K562 (cell line): Measurements from ENCODE around the gene MRPL10. TPM values are rescaled to one million over a fixed set of nuclear protein-coding genes. Genes with fewer than 3 reads are reported as not detected.
A peak's percentile ranks its signal among the peaks of the same experiment; 100 is the strongest.

Source experiments
- ATAC-seq: fragments of 200-7000 bp; cut with Tn5 transposase; 3 replicates; pipeline ENCODE4 v1.9.1; 2020; ENCODE audit warnings: moderate library complexity
- BruUV-seq: library from RNA; stranded (reverse); fragments of 400-500 nt; replicated peaks from 2 replicates; lab custom pipeline; 2021; lab: Mats Ljungman, UMichigan
- CTCF ChIA-PET: fragments of 300-600 bp; formaldehyde crosslinking; extraction: SDS; loops from one replicate; lab custom pipeline; 2021; ENCODE audit warnings: low intra/inter-chr PET ratio; lab: Yijun Ruan, JAX
- POLR2A ChIA-PET: fragments of 300-600, 350-650 bp; sonication (Branson Sonifier 250); formaldehyde crosslinking; extraction: SDS; loops from one replicate; lab custom pipeline; 2021; ENCODE audit warnings: antibody characterized with exemption, inconsistent platforms; lab: Yijun Ruan, JAX
- DNase-seq, 4 experiments: peaks; one replicate each; pipeline versions ENCODE4 v3.0.0 to v3.0.0-alpha.2; 2011 to 2018; ENCODE audit warnings: low spot score in 3 of 4, mixed read lengths in 3 of 4; ENCODE audit errors: extremely low read depth in 1 of 4
- FAIRE-seq: peaks from 2 replicates; lab custom pipeline; 2011; peaks lifted over from hg19 to GRCh38; lab: Jason Lieb, UNC
- H2AFZ ChIP-seq: 2 replicates; pipeline ENCODE4 v1.6.0; 2011; ENCODE audit warnings: low read depth, low read length, control low read depth, inconsistent platforms
- H3K27ac ChIP-seq: fragments of 200-600 bp; 3 replicates; pipeline ENCODE4 v1.8.0; 2011; ENCODE audit warnings: low read depth, mild to moderate bottlenecking, control low read depth, inconsistent platforms, low read length, moderate library complexity, mixed read lengths; ENCODE audit errors: extremely low read depth
- H3K27me3 ChIP-seq, 2 experiments: fragments of 300-600 bp in 1 of 2; 2 replicates in 1 of 2; 3 replicates in 1 of 2; pipeline versions ENCODE4 v1.6.0 to v1.8.0; 2011; ENCODE audit warnings: inconsistent platforms in 2 of 2, low read length in 2 of 2, mild to moderate bottlenecking in 1 of 2, mixed read lengths in 1 of 2, moderate library complexity in 1 of 2; ENCODE audit not compliant: control insufficient read depth in 2 of 2, insufficient read depth in 2 of 2
- H3K36me3 ChIP-seq: fragments of 300-600 bp; 3 replicates; pipeline ENCODE4 v1.8.0; 2011; ENCODE audit warnings: mild to moderate bottlenecking, low read length, inconsistent platforms; ENCODE audit not compliant: control insufficient read depth, insufficient read depth
- H3K4me1 ChIP-seq, 2 experiments: fragments of 200-600 bp in 1 of 2; replicated peaks in 1 of 2; 2 replicates in 1 of 2; 3 replicates in 1 of 2; pipeline versions ENCODE4 v1.5.1 to v1.8.0; 2011; ENCODE audit warnings: inconsistent platforms in 2 of 2, low read length in 2 of 2, mild to moderate bottlenecking in 1 of 2, mixed read lengths in 1 of 2, moderate library complexity in 1 of 2; ENCODE audit not compliant: control insufficient read depth in 2 of 2, insufficient read depth in 2 of 2
- H3K4me2 ChIP-seq: 2 replicates; pipeline ENCODE4 v1.6.1; 2011; ENCODE audit warnings: low read length, control low read depth, inconsistent platforms, mixed read lengths; ENCODE audit not compliant: insufficient read depth
- H3K4me3 ChIP-seq: fragments of 200-600 bp; sonication (generic), shearing (Covaris generic); 2 replicates; pipeline ENCODE4 v1.5.1; 2016; ENCODE audit warnings: control low read depth, inconsistent platforms
- H3K79me2 ChIP-seq: fragments of 200-600 bp; 3 replicates; pipeline ENCODE4 v1.8.0; 2011; ENCODE audit warnings: low read length, inconsistent platforms; ENCODE audit not compliant: control insufficient read depth, insufficient read depth
- H3K9ac ChIP-seq, 2 experiments: 2 replicates each; pipeline versions ENCODE4 v1.6.0 to v1.6.1; 2011; ENCODE audit warnings: low read depth in 2 of 2, low read length in 2 of 2, control low read depth in 1 of 2, inconsistent platforms in 1 of 2, mild to moderate bottlenecking in 1 of 2, mixed read lengths in 1 of 2; ENCODE audit not compliant: insufficient read depth in 1 of 2
- H3K9me1 ChIP-seq: one replicate; pipeline ENCODE4 v1.6.0; 2011; ENCODE audit warnings: inconsistent platforms, mild to moderate bottlenecking, low read length, moderate library complexity; ENCODE audit not compliant: control insufficient read depth, insufficient read depth
- H3K9me3 ChIP-seq: replicated peaks from 2 replicates; pipeline ENCODE4 v1.5.1; 2011; ENCODE audit warnings: low read depth, low read length, inconsistent platforms; ENCODE audit not compliant: control insufficient read depth, insufficient read depth
- H4K20me1 ChIP-seq: replicated peaks from 2 replicates; pipeline ENCODE4 v1.6.1; 2011; ENCODE audit warnings: low read length, inconsistent platforms, mixed read lengths; ENCODE audit not compliant: control insufficient read depth, insufficient read depth
- ATF1 ChIP-seq, 2 experiments: fragments of 450-650 bp in 1 of 2; IDR thresholded peaks; 2 replicates each; pipeline ENCODE4 v1.6.1; 2016; ENCODE audit warnings: missing compliant biosample characterization in 1 of 2, missing genetic modification characterization in 1 of 2
- EHMT2 ChIP-seq: fragments of 450-650 bp; IDR thresholded peaks from 2 replicates; pipeline ENCODE4 v1.6.1; 2018; ENCODE audit warnings: antibody characterized with exemption
- FOXP1 ChIP-seq: sonication (generic); formaldehyde crosslinking; IDR thresholded peaks from 2 replicates; pipeline ENCODE4 v1.8.0; 2022; ENCODE audit warnings: mild to moderate bottlenecking, missing genetic modification reagents
- HOXB6 ChIP-seq: fragments of 250-450 bp; sonication (Bioruptor Pico); IDR thresholded peaks from 2 replicates; pipeline ENCODE4 v1.5.1; 2022; ENCODE audit warnings: mild to moderate bottlenecking, borderline replicate concordance
- PURB ChIP-seq: sonication (generic); formaldehyde crosslinking; IDR thresholded peaks from 2 replicates; pipeline ENCODE4 v1.9.0; 2021; ENCODE audit warnings: low read depth, mild to moderate bottlenecking, missing genetic modification reagents
- RNF2 ChIP-seq: sonication (generic); IDR thresholded peaks from 2 replicates; pipeline ENCODE4 v1.6.1; 2016
- SAFB2 ChIP-seq: fragments of 200-400 bp; formaldehyde crosslinking; IDR thresholded peaks from 2 replicates; pipeline ENCODE4 v1.6.1; 2018; ENCODE audit warnings: borderline replicate concordance, low read length, low read depth, moderate library complexity; ENCODE audit not compliant: severe bottlenecking
- TEAD1 ChIP-seq, 2 experiments: fragments of 450-650 bp in 1 of 2; sonication (generic) in 1 of 2; formaldehyde crosslinking; IDR thresholded peaks; 2 replicates each; pipeline versions ENCODE4 v1.4.0 to v1.8.0; 2020 to 2022; ENCODE audit warnings: mild to moderate bottlenecking in 2 of 2, missing genetic modification reagents in 1 of 2
- ZNF12 ChIP-seq: sonication (generic); formaldehyde crosslinking; IDR thresholded peaks from 2 replicates; pipeline ENCODE4 v1.4.0; 2020; ENCODE audit warnings: mild to moderate bottlenecking, missing genetic modification reagents
- ZNF143 ChIP-seq: sonication (generic); formaldehyde crosslinking; IDR thresholded peaks from 2 replicates; pipeline ENCODE4 v1.9.0; 2022; ENCODE audit warnings: mild to moderate bottlenecking, missing genetic modification reagents
- ZNF830 ChIP-seq: fragments of 250-450 bp; sonication (Bioruptor Pico); IDR thresholded peaks from 2 replicates; pipeline ENCODE4 v1.5.0; 2021; ENCODE audit warnings: mild to moderate bottlenecking
- WGBS: fragments of 100-300 bp; shearing (Covaris generic); methylation state at CpG from one replicate; pipeline ENCODE4 v1.1.6; 2016; ENCODE audit warnings: low coverage, mixed read lengths; ENCODE audit not compliant: insufficient coverage; ENCODE audit errors: missing lambda C conversion rate; 5-methylcytosine and 5-hydroxymethylcytosine counted together
- in situ Hi-C: fragments of 300-500 bp; cut with MboI; formaldehyde crosslinking; loops from 4 replicates; pipeline ENCODE4 v1.15.0; 2018; ENCODE audit warnings: inconsistent platforms, mixed read lengths
- intact Hi-C: fragments of 100-400 bp; cut with micrococcal nuclease; formaldehyde crosslinking; loops from 2 replicates; pipeline ENCODE4 v1.14.2; 2022
- polyA plus RNA-seq, 8 experiments: library from polyadenylated mRNA; depleted of rRNA in 4 of 8; stranded (reverse) in 5 of 8; unstranded in 3 of 8; fragments of >200 nt; fragmentation: Nextera tagmentation in 2 of 8; fragmentation: Illumina TruSeq in 1 of 8; extraction: Ambion mirVana in 2 of 8; extraction: Trizol in 1 of 8; gene quantifications; 2 replicates each; pipeline versions ENCODE4 v1.2.1 to v1.2.3, GENCODE V29; 2011 to 2014; ENCODE audit warnings: inconsistent platforms in 1 of 8, missing spikeins in 1 of 8
- total RNA-seq, 7 experiments: library from RNA; depleted of rRNA in 6 of 7; stranded (reverse); fragments of >200 nt in 6 of 7; fragmentation: Illumina TruSeq in 2 of 7; extraction: Trizol in 2 of 7; gene quantifications; 2 replicates each; pipeline versions ENCODE4 v1.2.1 to v1.2.3, GENCODE V29; 2011 to 2021; ENCODE audit warnings: low replicate concordance in 1 of 7

The MRPL10 gene
- total and polyA plus RNA-seq, 9 of the 15 experiments (the other 6 are each of a cell fraction or from before 2014, with no cell fraction given), result 27.8 to 105 (median 67.3) TPM

GRCh38 chr17:47800686-47801085 is 30.7 kb downstream of the MRPL10 start:
- Histone ChIP-seq H4K20me1 (peaks cover 16% of the 10 kb centered on the region; the same call in 1 of the 2 replicates), H3K4me1 (peaks cover 0 to 6% of the 10 kb centered on the region in 2 experiments; a peak in 1 of 5 replicates), H3K9me1 (no peaks in the 10 kb centered on the region), H3K27me3 (peaks cover 0 to 29% of the 10 kb centered on the region in 2 experiments; a peak in 3 of 5 replicates), H3K27ac (no peak overlapping the region), H3K79me2 (no peaks in the 10 kb centered on the region), H2AFZ (no peak overlapping the region), H3K9ac (no peak overlapping the region; a peak in 1 of 4 replicates), H3K36me3 (no peaks in the 10 kb centered on the region), H3K9me3 (no peaks in the 10 kb centered on the region), H3K4me2 (no peak overlapping the region), H3K4me3 (no peak overlapping the region)
- FAIRE-seq, result no peak
- WGBS, result 18% methylated on average over 12 of the region's 12 CpGs
- TF ChIP-seq ATF1 (CRISPR knock-in tag; IDR thresholded peaks at IDR 0.05) (no peak), ATF1 (tag; IDR thresholded peaks at IDR 0.05) (no peak), ZNF830 (no peak), ZNF12 (CRISPR knock-in tag) (no peak), RNF2 (no peak)
- DNase-seq, result no peak
- in situ Hi-C loops, result no loop called here
- intact Hi-C loops, result loop anchor here (5.0 kb wide), 1 partner anchor 103 kb away; no protein-coding TSS in a partner anchor
- no peak for ATAC-seq
- CTCF ChIA-PET, result no interaction called here
- no TSS peak for BruUV-seq
- POLR2A ChIA-PET, result interaction anchor here (0.6 kb wide), 1 partner anchor 682 kb away, joined by 4 read pairs; no protein-coding TSS in a partner anchor

DNA sequence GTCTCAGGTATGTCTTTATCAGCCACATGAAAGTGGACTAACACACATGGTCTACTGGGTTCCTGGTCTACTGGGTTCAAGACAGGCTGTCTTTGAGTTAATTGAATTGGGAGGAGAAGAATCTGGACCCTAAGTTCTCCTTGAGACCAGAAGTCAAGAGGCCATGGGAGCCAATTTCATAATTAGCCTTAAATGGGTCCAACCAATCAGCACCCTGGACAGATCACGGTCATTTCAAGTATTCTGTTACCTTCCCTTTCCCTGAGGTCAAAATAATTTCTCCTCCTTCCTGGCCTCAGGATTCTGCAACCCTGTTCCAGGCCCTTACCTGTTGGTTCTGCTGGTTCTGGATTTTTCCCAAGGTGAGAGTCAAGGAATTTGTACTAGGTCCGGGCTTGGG is 33.5 kb downstream of the MRPL10 start:
- no peaks in the 10 kb centered on the region for H3K9me3 ChIP-seq
- ChIA-PET CTCF (no interaction called here), POLR2A (interaction anchor here (0.8 kb wide), 1 partner anchor 652 kb away, joined by 3 read pairs; no protein-coding TSS in a partner anchor)
- FAIRE-seq, result peak; percentile 74
- no peak overlapping the region for H2AFZ ChIP-seq
- BruUV-seq, result no TSS peak
- H3K36me3 ChIP-seq, result no peaks in the 10 kb centered on the region
- intact Hi-C loops (no loop called here), in situ Hi-C loops (no loop called here)
- no peak overlapping the region for H3K4me3 ChIP-seq
- no peak overlapping the region for H3K9ac ChIP-seq
- no peak overlapping the region for H3K4me2 ChIP-seq
- H3K79me2 ChIP-seq, result no peaks in the 10 kb centered on the region
- peaks cover 0 to 3% of the 10 kb centered on the region in 2 experiments; a peak in 1 of 5 replicates for H3K4me1 ChIP-seq
- peaks cover 2 to 34% of the 10 kb centered on the region in 2 experiments; a peak in 4 of 5 replicates for H3K27me3 ChIP-seq
- ATAC-seq, result no peak
- H3K27ac ChIP-seq, result no peak overlapping the region
- H3K9me1 ChIP-seq, result no peaks in the 10 kb centered on the region
- H4K20me1 ChIP-seq, result peaks cover 12% of the 10 kb centered on the region; the same call in 1 of the 2 replicates
- WGBS, result 0% methylated on average over 2 of the region's 2 CpGs
- DNase-seq, result peak in 3 of 4 experiments; percentile 36 to 52 (median 36)
- TF ChIP-seq ZNF143 (CRISPR knock-in tag), result no peak
- TF ChIP-seq FOXP1, result no peak
- no peak for TF ChIP-seq HOXB6 (CRISPR knock-in tag)
- no peak for TF ChIP-seq PURB (CRISPR knock-in tag)
- TF ChIP-seq SAFB2, result no peak
- TF ChIP-seq EHMT2, result peak; percentile 95
- TF ChIP-seq TEAD1 (CRISPR knock-in tag; IDR thresholded peaks at IDR 0.05), result 0 out of 4 replicates have a peak, but pooled peaks of 1 of the 2 experiments have one; percentile 23
